ENCODE measurements around the gene COQ8A.

Gene COQ8A

DNA sequence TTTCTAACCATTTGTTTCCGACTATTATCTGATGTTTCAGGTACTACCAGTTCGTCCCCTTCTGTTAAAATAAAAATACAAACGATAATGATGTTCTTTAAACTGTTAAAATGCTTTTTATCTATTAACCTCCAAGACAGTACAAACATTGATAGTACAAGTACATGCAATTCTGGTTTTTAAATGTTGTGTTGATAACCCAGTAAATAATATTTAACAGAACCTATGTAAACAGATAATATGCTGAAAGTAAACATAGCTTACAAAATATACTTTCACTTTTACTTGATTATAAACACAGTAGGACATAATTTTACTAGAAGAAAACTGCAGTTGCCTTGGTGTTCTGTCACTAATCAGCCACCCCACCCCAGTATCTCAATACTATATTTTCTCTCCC lies 76.9 kb downstream of the COQ8A start:
- H3K9me2 ChIP-seq (replicated peaks; ENCODE audit: control insufficient read depth, low read length): no peaks in the 10 kb centered on the region
- peaks cover 13% of the 10 kb centered on the region for H3K27me3 ChIP-seq (ENCODE audit: control insufficient read depth, low read length)
- no peaks in the 10 kb centered on the region for H4K20me1 ChIP-seq (ENCODE audit: control insufficient read depth, insufficient read depth, low read depth, low read length)
- no peaks in the 10 kb centered on the region for H3K79me2 ChIP-seq (ENCODE audit: control insufficient read depth, low read length)
- H3K4me3 ChIP-seq (ENCODE audit: low read length): no peak overlapping the region
- no peak overlapping the region for H3K27ac ChIP-seq (ENCODE audit: low read depth, low read length)
- no peaks in the 10 kb centered on the region for H3K36me3 ChIP-seq (ENCODE audit: control insufficient read depth, low read length)
- H3K4me1 ChIP-seq (ENCODE audit: control insufficient read depth, low read length): no peaks in the 10 kb centered on the region
- H3K9me3 ChIP-seq (ENCODE audit: control insufficient read depth, insufficient read depth, low read length): no peaks in the 10 kb centered on the region
- no peak for TF ChIP-seq CTCF (IDR thresholded peaks at IDR 0.05; ENCODE audit: low read depth, low read length, poor library complexity, severe bottlenecking)
- TF ChIP-seq EZH2phosphoT487 (IDR thresholded peaks at IDR 0.05; ENCODE audit: borderline replicate concordance, low read length): no peak
- H3K4me2 ChIP-seq (ENCODE audit: low read length): no peak overlapping the region
- no peaks in the 10 kb centered on the region for H3F3A ChIP-seq (ENCODE audit: control insufficient read depth, insufficient read depth)

DNA sequence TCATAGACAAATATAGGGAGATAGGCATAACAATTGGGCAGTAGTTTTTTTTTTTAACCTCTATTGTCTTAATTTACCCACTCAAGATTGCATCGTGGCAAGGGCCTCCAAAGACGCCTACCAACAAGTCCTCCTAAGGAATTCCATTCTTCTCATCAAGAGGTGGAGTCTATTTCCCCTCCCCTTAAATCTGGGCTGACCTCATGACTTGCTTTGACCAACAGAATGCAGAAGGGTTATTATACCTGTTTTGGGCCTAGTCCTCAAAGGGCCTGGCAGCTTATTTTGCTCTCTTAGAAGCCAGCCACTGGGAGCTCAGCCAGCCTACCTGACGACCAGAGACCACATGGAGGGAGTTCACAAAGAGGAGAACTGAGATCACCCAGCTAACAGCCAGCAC lies 92.3 kb downstream of the COQ8A start:
- TF ChIP-seq CTCF (IDR thresholded peaks at IDR 0.05; ENCODE audit: low read depth, low read length, poor library complexity, severe bottlenecking): no peak
- no peak for TF ChIP-seq EZH2phosphoT487 (IDR thresholded peaks at IDR 0.05; ENCODE audit: borderline replicate concordance, low read length)
- Histone ChIP-seq H4K20me1 (ENCODE audit: control insufficient read depth, insufficient read depth, low read depth, low read length) (no peaks in the 10 kb centered on the region), H3K4me2 (ENCODE audit: low read length) (no peak overlapping the region), H3K9me3 (ENCODE audit: control insufficient read depth, insufficient read depth, low read length) (no peaks in the 10 kb centered on the region), H3K36me3 (ENCODE audit: control insufficient read depth, low read length) (no peaks in the 10 kb centered on the region), H3K27me3 (ENCODE audit: control insufficient read depth, low read length) (no peaks in the 10 kb centered on the region), H3K4me1 (ENCODE audit: control insufficient read depth, low read length) (no peaks in the 10 kb centered on the region), H3K27ac (ENCODE audit: low read depth, low read length) (no peak overlapping the region), H3F3A (ENCODE audit: control insufficient read depth, insufficient read depth) (no peaks in the 10 kb centered on the region), H3K79me2 (ENCODE audit: control insufficient read depth, low read length) (no peaks in the 10 kb centered on the region), H3K4me3 (ENCODE audit: low read length) (no peak overlapping the region), H3K9me2 (replicated peaks; ENCODE audit: control insufficient read depth, low read length) (no peaks in the 10 kb centered on the region)

DNA sequence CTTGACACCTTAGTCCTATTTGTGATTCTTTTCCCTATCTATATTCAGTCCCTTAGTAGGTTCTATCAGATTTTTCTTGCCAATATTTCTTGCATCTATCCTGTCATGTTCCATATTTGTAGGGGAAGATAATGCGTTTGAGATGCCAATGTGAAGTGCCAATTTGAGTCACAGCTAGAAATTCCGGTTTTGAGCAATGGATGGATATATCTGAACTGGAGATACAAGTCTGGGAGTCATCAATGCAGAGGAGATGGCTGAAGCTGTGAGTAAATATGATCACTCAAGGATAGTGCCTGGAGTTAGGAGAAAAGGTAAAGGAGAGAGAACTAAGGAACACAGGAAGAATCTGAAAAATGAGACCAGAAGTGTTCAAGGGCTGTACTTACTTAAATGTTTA lies 93.8 kb downstream of the COQ8A start:
- Histone ChIP-seq H3K79me2 (ENCODE audit: control insufficient read depth, low read length) (no peaks in the 10 kb centered on the region), H3K4me3 (ENCODE audit: low read length) (no peak overlapping the region), H3K9me2 (replicated peaks; ENCODE audit: control insufficient read depth, low read length) (no peaks in the 10 kb centered on the region), H3F3A (ENCODE audit: control insufficient read depth, insufficient read depth) (no peaks in the 10 kb centered on the region), H3K4me2 (ENCODE audit: low read length) (no peak overlapping the region), H3K4me1 (ENCODE audit: control insufficient read depth, low read length) (no peaks in the 10 kb centered on the region), H3K27me3 (ENCODE audit: control insufficient read depth, low read length) (0 out of 2 replicates have a peak, but pooled peaks cover 3% of the 10 kb centered on the region), H3K27ac (ENCODE audit: low read depth, low read length) (no peak overlapping the region), H3K9me3 (ENCODE audit: control insufficient read depth, insufficient read depth, low read length) (no peaks in the 10 kb centered on the region), H3K36me3 (ENCODE audit: control insufficient read depth, low read length) (no peaks in the 10 kb centered on the region), H4K20me1 (ENCODE audit: control insufficient read depth, insufficient read depth, low read depth, low read length) (no peaks in the 10 kb centered on the region)
- TF ChIP-seq CTCF (IDR thresholded peaks at IDR 0.05; ENCODE audit: low read depth, low read length, poor library complexity, severe bottlenecking) (no peak), EZH2phosphoT487 (IDR thresholded peaks at IDR 0.05; ENCODE audit: borderline replicate concordance, low read length) (no peak)

DNA sequence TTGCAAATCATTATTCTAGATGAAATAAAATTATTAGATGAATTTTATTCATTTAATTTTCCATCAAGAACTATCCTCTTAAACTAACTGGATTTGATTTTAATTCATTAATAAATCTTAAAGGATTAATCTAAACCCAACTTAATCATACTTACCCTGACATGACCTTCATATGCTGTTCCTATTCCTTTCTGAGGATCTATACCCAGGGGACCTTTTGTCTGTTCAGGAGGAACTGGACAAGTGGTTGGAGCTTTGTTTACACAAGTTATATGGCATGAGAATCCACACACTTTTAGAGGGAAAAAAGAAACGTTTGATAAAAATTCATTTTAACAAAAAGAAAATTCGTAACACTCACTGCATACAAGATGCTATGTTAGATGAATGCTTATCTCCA lies 95.2 kb downstream of the COQ8A start:
- Histone ChIP-seq H3K4me1 (ENCODE audit: control insufficient read depth, low read length) (no peaks in the 10 kb centered on the region), H3F3A (ENCODE audit: control insufficient read depth, insufficient read depth) (no peaks in the 10 kb centered on the region), H3K79me2 (ENCODE audit: control insufficient read depth, low read length) (no peaks in the 10 kb centered on the region), H3K27ac (ENCODE audit: low read depth, low read length) (no peak overlapping the region), H3K4me3 (ENCODE audit: low read length) (no peak overlapping the region), H3K4me2 (ENCODE audit: low read length) (no peak overlapping the region), H3K9me3 (ENCODE audit: control insufficient read depth, insufficient read depth, low read length) (no peaks in the 10 kb centered on the region), H3K9me2 (replicated peaks; ENCODE audit: control insufficient read depth, low read length) (no peaks in the 10 kb centered on the region), H4K20me1 (ENCODE audit: control insufficient read depth, insufficient read depth, low read depth, low read length) (no peaks in the 10 kb centered on the region), H3K36me3 (ENCODE audit: control insufficient read depth, low read length) (no peaks in the 10 kb centered on the region), H3K27me3 (ENCODE audit: control insufficient read depth, low read length) (0 out of 2 replicates have a peak, but pooled peaks cover 3% of the 10 kb centered on the region)
- no peak for TF ChIP-seq EZH2phosphoT487 (IDR thresholded peaks at IDR 0.05; ENCODE audit: borderline replicate concordance, low read length)
- no peak for TF ChIP-seq CTCF (IDR thresholded peaks at IDR 0.05; ENCODE audit: low read depth, low read length, poor library complexity, severe bottlenecking)

All from DOHH2 (cell line).